PC-9 (cell line): ENCODE data around the gene SUSD3. TPM values are rescaled to one million over a fixed set of nuclear protein-coding genes. Genes with fewer than 3 reads are reported as not detected.

Experiments used
- BruUV-seq: library from RNA; stranded (reverse); fragments of 400-500 nt; replicated peaks from 2 replicates; lab custom pipeline; 2021; lab: Mats Ljungman, UMichigan
- CTCF ChIA-PET: fragments of 300-600 bp; sonication (Branson Sonifier 250); formaldehyde crosslinking; loops from one replicate; lab custom pipeline; 2022; ENCODE audit warnings: antibody characterized with exemption; lab: Charles Lee
- POLR2A ChIA-PET: fragments of 300-600 bp; sonication (Branson Sonifier 250); formaldehyde crosslinking; loops from one replicate; lab custom pipeline; 2022; ENCODE audit warnings: antibody characterized with exemption; ENCODE audit not compliant: unreplicated experiment; lab: Charles Lee
- DNase-seq, 2 experiments: peaks; one replicate each; pipeline versions ENCODE4 v3.0.0 to v3.0.0-alpha.2; 2015 to 2022; ENCODE audit warnings: mixed read lengths in 1 of 2
- H2AFZ ChIP-seq: fragments of 200-600 bp; sonication (generic); 2 replicates; pipeline ENCODE4 v1.8.1; 2017; ENCODE audit warnings: antibody characterized with exemption
- H3F3A ChIP-seq: fragments of 200-600 bp; sonication (generic); 2 replicates; pipeline ENCODE4 v1.8.1; 2017; ENCODE audit warnings: antibody characterized with exemption, mild to moderate bottlenecking, low read depth; ENCODE audit not compliant: insufficient read depth
- H3K27ac ChIP-seq: fragments of 200-600 bp; sonication (generic); 2 replicates; pipeline ENCODE4 v1.6.1; 2016; ENCODE audit warnings: mixed run types
- H3K27me3 ChIP-seq: fragments of 200-600 bp; sonication (generic); 2 replicates; pipeline ENCODE4 v1.6.1; 2016; ENCODE audit warnings: low read depth, mixed run types; ENCODE audit not compliant: insufficient read depth
- H3K36me3 ChIP-seq: fragments of 200-600 bp; sonication (generic); 2 replicates; pipeline ENCODE4 v1.6.1; 2016; ENCODE audit warnings: low read depth, mixed run types
- H3K4me1 ChIP-seq: fragments of 200-600 bp; sonication (generic); replicated peaks from 2 replicates; pipeline ENCODE4 v1.6.1; 2016; ENCODE audit warnings: mixed run types; ENCODE audit not compliant: insufficient read depth
- H3K4me2 ChIP-seq: fragments of 200-600 bp; sonication (generic); 2 replicates; pipeline ENCODE4 v1.6.1; 2017; ENCODE audit warnings: mixed run types
- H3K4me3 ChIP-seq: fragments of 200-600 bp; sonication (generic); 2 replicates; pipeline ENCODE4 v1.6.1; 2016; ENCODE audit warnings: mixed run types
- H3K79me2 ChIP-seq: fragments of 200-600 bp; sonication (generic); 2 replicates; pipeline ENCODE4 v1.6.1; 2017; ENCODE audit warnings: low read depth, mixed run types
- H3K9me2 ChIP-seq: fragments of 200-600 bp; sonication (generic); 2 replicates; pipeline ENCODE4 v1.8.1; 2017; ENCODE audit warnings: mild to moderate bottlenecking; ENCODE audit not compliant: insufficient read depth
- H3K9me3 ChIP-seq: fragments of 200-600 bp; sonication (generic); 2 replicates; pipeline ENCODE4 v1.8.1; 2016; ENCODE audit warnings: low read depth; ENCODE audit not compliant: insufficient read depth
- H4K20me1 ChIP-seq: fragments of 200-600 bp; sonication (generic); 2 replicates; pipeline ENCODE4 v1.8.1; 2017; ENCODE audit not compliant: insufficient read depth
- CTCF ChIP-seq: fragments of 200-600 bp; sonication (generic); conservative IDR thresholded peaks from 2 replicates; pipeline ENCODE4 v1.6.1; 2017; ENCODE audit warnings: mixed run types, antibody characterized with exemption, mild to moderate bottlenecking, moderate library complexity
- EZH2 ChIP-seq: fragments of 200-600 bp; sonication (generic); IDR thresholded peaks from 2 replicates; pipeline ENCODE4 v1.8.0; 2017; ENCODE audit warnings: antibody characterized with exemption, low read depth
- intact Hi-C: fragments of 100-400 bp; cut with micrococcal nuclease; formaldehyde crosslinking; loops from one replicate; pipeline ENCODE4 v1.10.0; 2022; ENCODE audit not compliant: unreplicated experiment
- total RNA-seq: library from RNA; stranded (reverse); gene quantifications from 2 replicates; pipeline ENCODE4 v1.2.3, GENCODE V29; 2021

SUSD3 gene
- total RNA-seq, 1 experiment from 2014 or later, result 8.4 TPM

- TF ChIP-seq EZH2 (no peak), CTCF (no peak)
- CTCF ChIA-PET, result no interaction called here
- peaks cover 6% of the 10 kb centered on the region; the same call in 1 of the 2 replicates for H3K4me1 ChIP-seq
- no peaks in the 10 kb centered on the region for H3F3A ChIP-seq
- no peak for DNase-seq
- H3K36me3 ChIP-seq, result no peaks in the 10 kb centered on the region
- H4K20me1 ChIP-seq, result no peaks in the 10 kb centered on the region
- no peaks in the 10 kb centered on the region for H3K27me3 ChIP-seq
- intact Hi-C loops, result no loop called here
- BruUV-seq, result no TSS peak
- H3K27ac ChIP-seq, result no peak overlapping the region
- no peak overlapping the region for H3K4me3 ChIP-seq
- H2AFZ ChIP-seq, result no peak overlapping the region
- no peaks in the 10 kb centered on the region for H3K79me2 ChIP-seq
- POLR2A ChIA-PET, result no interaction called here
- no peaks in the 10 kb centered on the region for H3K9me3 ChIP-seq
- no peak overlapping the region for H3K4me2 ChIP-seq
- H3K9me2 ChIP-seq, result no peaks in the 10 kb centered on the region
Observed at GRCh38 chr9:93082841-93083411, 24.4 kb downstream of the SUSD3 start.

GRCh38 chr9:93083592-93084470 is 25.3 kb downstream of the SUSD3 start:
- DNase-seq, result no peak
- H3K4me3 ChIP-seq, result no peak overlapping the region
- TF ChIP-seq CTCF (no peak), EZH2 (no peak)
- BruUV-seq, result no TSS peak
- H2AFZ ChIP-seq, result no peak overlapping the region
- H3K27ac ChIP-seq, result no peak overlapping the region
- no peaks in the 10 kb centered on the region for H3K36me3 ChIP-seq
- H3K9me2 ChIP-seq, result no peaks in the 10 kb centered on the region
- no peaks in the 10 kb centered on the region for H3K27me3 ChIP-seq
- POLR2A ChIA-PET, result interaction anchor here (0.6 kb wide), 1 partner anchor 11 kb away, joined by 3 read pairs; no protein-coding TSS in a partner anchor
- intact Hi-C loops, result no loop called here
- no peaks in the 10 kb centered on the region for H3F3A ChIP-seq
- no peak overlapping the region; the same call in 1 of the 2 replicates for H3K4me2 ChIP-seq
- CTCF ChIA-PET, result no interaction called here
- no peaks in the 10 kb centered on the region; the same call in 1 of the 2 replicates for H3K9me3 ChIP-seq
- peaks cover 6% of the 10 kb centered on the region; the same call in 1 of the 2 replicates for H3K4me1 ChIP-seq
- H4K20me1 ChIP-seq, result no peaks in the 10 kb centered on the region
- no peaks in the 10 kb centered on the region for H3K79me2 ChIP-seq

GRCh38 chr9:93084471-93084881 is 26.0 kb downstream of the SUSD3 start:
- Histone ChIP-seq H3K9me3 (no peaks in the 10 kb centered on the region; the same call in 1 of the 2 replicates), H3K9me2 (no peaks in the 10 kb centered on the region), H3K36me3 (no peaks in the 10 kb centered on the region), H3K4me2 (no peak overlapping the region), H3K27me3 (no peaks in the 10 kb centered on the region), H3K79me2 (no peaks in the 10 kb centered on the region), H3K27ac (no peak overlapping the region), H2AFZ (no peak overlapping the region), H4K20me1 (no peaks in the 10 kb centered on the region), H3K4me1 (peaks cover 6% of the 10 kb centered on the region; the same call in 1 of the 2 replicates), H3K4me3 (no peak overlapping the region), H3F3A (no peaks in the 10 kb centered on the region)
- CTCF ChIA-PET, result no interaction called here
- no TSS peak for BruUV-seq
- POLR2A ChIA-PET, result no interaction called here
- intact Hi-C loops, result no loop called here
- DNase-seq, result no peak
- TF ChIP-seq CTCF (no peak), EZH2 (no peak)
